Liver (tissue), 10 donors: ENCODE measurements around the gene FAM193A. TPM values are rescaled to one million over a fixed set of nuclear protein-coding genes. Genes with fewer than 3 reads are reported as not detected.
"Not testable (repeated sequence)": the region's sequence is repeated elsewhere in the genome, so short reads cannot be mapped to it uniquely, and the experiment has no call there.

Experiments
- DNase-seq: peaks from one replicate; pipeline ENCODE4 v3.0.0-alpha.2; 2017; ENCODE audit warnings: low spot score
- H3K27ac ChIP-seq, 2 donors: one replicate each; pipeline ENCODE4 v1.7.0; 2013; ENCODE audit warnings: inconsistent platforms in 2 of 2, low read length in 2 of 2, control low read depth in 1 of 2, low read depth in 1 of 2, mild to moderate bottlenecking in 1 of 2
- H3K27me3 ChIP-seq, 4 donors: one replicate each; pipeline versions ENCODE4 v1.6.1 to v1.7.0; 2013; ENCODE audit warnings: low read length in 3 of 4, inconsistent platforms in 1 of 4, mild to moderate bottlenecking in 1 of 4, moderate library complexity in 1 of 4; ENCODE audit not compliant: control insufficient read depth in 4 of 4, insufficient read depth in 4 of 4
- H3K36me3 ChIP-seq, 4 donors: one replicate each; pipeline versions ENCODE4 v1.6.1 to v1.7.0; 2013; ENCODE audit warnings: low read length in 3 of 4, mild to moderate bottlenecking in 3 of 4, low read depth in 1 of 4, moderate library complexity in 1 of 4; ENCODE audit not compliant: control insufficient read depth in 4 of 4, insufficient read depth in 3 of 4
- H3K4me1 ChIP-seq, 4 donors: one replicate each; pipeline versions ENCODE4 v1.6.1 to v1.7.0; 2013; ENCODE audit warnings: low read length in 3 of 4, mild to moderate bottlenecking in 3 of 4, moderate library complexity in 1 of 4; ENCODE audit not compliant: control insufficient read depth in 4 of 4, insufficient read depth in 4 of 4
- H3K4me3 ChIP-seq, 3 donors: one replicate each; pipeline versions ENCODE4 v1.6.1 to v1.7.0; 2013; ENCODE audit warnings: low read length in 3 of 3, control low read depth in 1 of 3, low read depth in 1 of 3, mild to moderate bottlenecking in 1 of 3
- H3K9ac ChIP-seq, 2 donors: one replicate each; pipeline ENCODE4 v1.7.0; 2013; ENCODE audit warnings: low read length in 2 of 2, mild to moderate bottlenecking in 2 of 2, moderate library complexity in 2 of 2, control low read depth in 1 of 2, low read depth in 1 of 2
- H3K9me3 ChIP-seq, 4 donors: one replicate each; pipeline versions ENCODE4 v1.6.1 to v1.7.0; 2013; ENCODE audit warnings: low read length in 3 of 4; ENCODE audit not compliant: control insufficient read depth in 4 of 4
- ATF3 ChIP-seq: IDR thresholded peaks from 2 replicates; pipeline ENCODE4 v1.6.1; 2016; ENCODE audit warnings: antibody characterized with exemption
- EGR1 ChIP-seq, 2 donors: IDR thresholded peaks; 2 replicates each; pipeline ENCODE4 v1.6.1; 2016 to 2018; ENCODE audit warnings: antibody characterized with exemption in 2 of 2, low read depth in 2 of 2
- FOXA2 ChIP-seq: IDR thresholded peaks from 2 replicates; pipeline ENCODE4 v1.6.1; 2016; ENCODE audit warnings: antibody characterized with exemption
- GABPA ChIP-seq, 2 donors: IDR thresholded peaks in 1 of 2; conservative IDR thresholded peaks in 1 of 2; 2 replicates each; pipeline ENCODE4 v1.6.1; 2016; ENCODE audit warnings: antibody characterized with exemption in 2 of 2, mild to moderate bottlenecking in 1 of 2, moderate library complexity in 1 of 2
- HNF4A ChIP-seq, 2 donors: conservative IDR thresholded peaks; 2 replicates each; pipeline ENCODE4 v1.6.1; 2016; ENCODE audit warnings: antibody characterized with exemption in 2 of 2, mild to moderate bottlenecking in 2 of 2
- JUND ChIP-seq, 2 donors: IDR thresholded peaks; 2 replicates each; pipeline ENCODE4 v1.6.1; 2016; ENCODE audit warnings: antibody characterized with exemption in 2 of 2
- RAD21 ChIP-seq, 2 donors: IDR thresholded peaks; 2 replicates each; pipeline ENCODE4 v1.6.1; 2016; ENCODE audit warnings: antibody characterized with exemption in 2 of 2, mild to moderate bottlenecking in 2 of 2
- RXRA ChIP-seq, 2 donors: IDR thresholded peaks; 2 replicates each; pipeline ENCODE4 v1.6.1; 2017 to 2018; ENCODE audit warnings: antibody characterized with exemption in 2 of 2, mild to moderate bottlenecking in 1 of 2
- TAF1 ChIP-seq: conservative IDR thresholded peaks from 2 replicates; pipeline ENCODE4 v1.6.1; 2016; ENCODE audit warnings: antibody characterized with exemption, mild to moderate bottlenecking
- YY1 ChIP-seq: IDR thresholded peaks from 2 replicates; pipeline ENCODE4 v1.6.1; 2016; ENCODE audit warnings: antibody characterized with exemption, mild to moderate bottlenecking
- ZBTB33 ChIP-seq: IDR thresholded peaks from 2 replicates; pipeline ENCODE4 v1.6.1; 2016; ENCODE audit warnings: antibody characterized with exemption
- WGBS: extraction: QIAGEN DNeasy Blood & Tissue Kit; methylation state at CpG from one replicate; pipeline ENCODE4 v1.1.7; 2013; 5-methylcytosine and 5-hydroxymethylcytosine counted together
- polyA plus RNA-seq, 2 donors: library from polyadenylated mRNA; stranded (reverse) in 1 of 2; unstranded in 1 of 2; fragments of 200-250 nt in 1 of 2; fragments of >200 nt in 1 of 2; fragmentation: Nextera tagmentation in 1 of 2; extraction: Ambion mirVana in 1 of 2; gene quantifications; one replicate each; pipeline versions ENCODE4 v1.2.1 to v1.2.3, GENCODE V29; 2013 to 2015
- small RNA-seq: library from RNA; depleted of rRNA; stranded (forward); fragments of <200 nt; gene quantifications from one replicate; pipeline ENCODE3, GENCODE V24; 2014
- total RNA-seq, 2 donors: library from RNA; depleted of rRNA; stranded (reverse); fragments of >200 nt; gene quantifications; one replicate each; pipeline ENCODE4 v1.2.3, GENCODE V29; 2014
- TF ChIP-seq, protein P1 (sequence below): IDR thresholded peaks from 2 replicates; pipeline ENCODE4 v1.6.1; 2016; ENCODE audit warnings: antibody characterized with exemption
- TF ChIP-seq, protein P2 (sequence below): IDR thresholded peaks from 2 replicates; pipeline ENCODE4 v1.6.1; 2016; ENCODE audit warnings: antibody characterized with exemption, mild to moderate bottlenecking
- TF ChIP-seq, protein P3 (sequence below): fragments of 150-350 bp; IDR thresholded peaks from 2 replicates; pipeline ENCODE4 v1.5.1; 2017; ENCODE audit warnings: improper control_type of control experiment, low read depth, low read length; ENCODE audit not compliant: missing input control
- donor health status: healthy.
- donor health status: healthy.
- donor health status: healthy.
- donor health status: healthy.
- donor health status: healthy.

Gene FAM193A
- total and polyA plus RNA-seq, 4 donors: 3.9 to 10.2 (median 7.0) TPM

DNA sequence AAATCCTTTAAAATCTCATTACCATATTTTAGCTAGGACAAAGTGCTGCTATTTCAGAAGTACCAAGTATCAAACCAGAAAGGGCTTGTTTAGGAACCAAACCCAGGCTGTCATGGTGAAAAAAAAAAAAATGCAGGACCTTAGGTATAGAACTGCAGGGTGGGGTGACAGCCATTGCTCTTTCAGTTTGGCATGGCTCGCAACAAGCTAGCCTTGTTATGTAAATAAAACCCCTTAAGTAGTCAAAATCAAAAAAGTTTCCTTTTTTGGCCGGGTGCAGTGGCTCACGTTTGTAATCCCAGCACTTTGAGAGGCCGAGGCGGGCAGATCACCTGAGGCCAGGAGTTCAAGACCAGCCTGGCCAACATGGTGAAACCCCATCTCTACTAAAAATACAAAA, 244.2 kb downstream of the FAM193A start:
- H3K4me3 ChIP-seq, H3K9me3 ChIP-seq, H3K27ac ChIP-seq, H3K36me3 ChIP-seq, H3K27me3 ChIP-seq, DNase-seq, H3K4me1 ChIP-seq, H3K9ac ChIP-seq: not testable (repeated sequence)
- WGBS: 95% methylated on average over 5 of the region's 5 CpGs

DNA sequence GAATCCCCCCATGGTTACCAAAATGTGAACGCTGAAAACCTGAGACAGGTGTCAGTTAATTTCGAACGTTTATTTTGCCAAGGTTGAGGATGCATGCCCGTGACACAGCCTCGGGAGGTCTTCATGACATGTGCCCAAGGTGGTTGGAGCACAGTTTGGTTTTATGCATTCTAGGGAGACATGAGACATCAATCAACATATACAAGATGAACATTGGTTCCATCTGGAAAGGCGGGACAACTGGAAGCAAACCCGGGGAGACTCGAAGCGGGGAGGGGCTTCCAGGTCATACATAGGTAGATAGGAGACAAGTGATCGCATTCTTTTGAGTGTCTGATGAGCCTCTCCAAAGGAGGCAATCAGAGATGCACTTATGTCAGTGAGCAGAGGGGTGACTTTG, 245.5 kb downstream of the FAM193A start:
- no peak for DNase-seq
- TF ChIP-seq GABPA (IDR thresholded peaks at IDR 0.05 in 1 of 2, conservative IDR thresholded peaks at IDR 0.05 in 1 of 2): no peak
- no peak for TF ChIP-seq YY1
- no peak for TF ChIP-seq TAF1
- TF ChIP-seq, protein P1, sequence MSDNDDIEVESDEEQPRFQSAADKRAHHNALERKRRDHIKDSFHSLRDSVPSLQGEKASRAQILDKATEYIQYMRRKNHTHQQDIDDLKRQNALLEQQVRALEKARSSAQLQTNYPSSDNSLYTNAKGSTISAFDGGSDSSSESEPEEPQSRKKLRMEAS: no peak
- TF ChIP-seq, protein P2, sequence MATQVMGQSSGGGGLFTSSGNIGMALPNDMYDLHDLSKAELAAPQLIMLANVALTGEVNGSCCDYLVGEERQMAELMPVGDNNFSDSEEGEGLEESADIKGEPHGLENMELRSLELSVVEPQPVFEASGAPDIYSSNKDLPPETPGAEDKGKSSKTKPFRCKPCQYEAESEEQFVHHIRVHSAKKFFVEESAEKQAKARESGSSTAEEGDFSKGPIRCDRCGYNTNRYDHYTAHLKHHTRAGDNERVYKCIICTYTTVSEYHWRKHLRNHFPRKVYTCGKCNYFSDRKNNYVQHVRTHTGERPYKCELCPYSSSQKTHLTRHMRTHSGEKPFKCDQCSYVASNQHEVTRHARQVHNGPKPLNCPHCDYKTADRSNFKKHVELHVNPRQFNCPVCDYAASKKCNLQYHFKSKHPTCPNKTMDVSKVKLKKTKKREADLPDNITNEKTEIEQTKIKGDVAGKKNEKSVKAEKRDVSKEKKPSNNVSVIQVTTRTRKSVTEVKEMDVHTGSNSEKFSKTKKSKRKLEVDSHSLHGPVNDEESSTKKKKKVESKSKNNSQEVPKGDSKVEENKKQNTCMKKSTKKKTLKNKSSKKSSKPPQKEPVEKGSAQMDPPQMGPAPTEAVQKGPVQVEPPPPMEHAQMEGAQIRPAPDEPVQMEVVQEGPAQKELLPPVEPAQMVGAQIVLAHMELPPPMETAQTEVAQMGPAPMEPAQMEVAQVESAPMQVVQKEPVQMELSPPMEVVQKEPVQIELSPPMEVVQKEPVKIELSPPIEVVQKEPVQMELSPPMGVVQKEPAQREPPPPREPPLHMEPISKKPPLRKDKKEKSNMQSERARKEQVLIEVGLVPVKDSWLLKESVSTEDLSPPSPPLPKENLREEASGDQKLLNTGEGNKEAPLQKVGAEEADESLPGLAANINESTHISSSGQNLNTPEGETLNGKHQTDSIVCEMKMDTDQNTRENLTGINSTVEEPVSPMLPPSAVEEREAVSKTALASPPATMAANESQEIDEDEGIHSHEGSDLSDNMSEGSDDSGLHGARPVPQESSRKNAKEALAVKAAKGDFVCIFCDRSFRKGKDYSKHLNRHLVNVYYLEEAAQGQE: no peak
- TF ChIP-seq EGR1 (IDR thresholded peaks at IDR 0.05; ENCODE audit: low read depth in 2 of 2): no peak
- TF ChIP-seq RAD21 (IDR thresholded peaks at IDR 0.05): no peak
- TF ChIP-seq, protein P3, sequence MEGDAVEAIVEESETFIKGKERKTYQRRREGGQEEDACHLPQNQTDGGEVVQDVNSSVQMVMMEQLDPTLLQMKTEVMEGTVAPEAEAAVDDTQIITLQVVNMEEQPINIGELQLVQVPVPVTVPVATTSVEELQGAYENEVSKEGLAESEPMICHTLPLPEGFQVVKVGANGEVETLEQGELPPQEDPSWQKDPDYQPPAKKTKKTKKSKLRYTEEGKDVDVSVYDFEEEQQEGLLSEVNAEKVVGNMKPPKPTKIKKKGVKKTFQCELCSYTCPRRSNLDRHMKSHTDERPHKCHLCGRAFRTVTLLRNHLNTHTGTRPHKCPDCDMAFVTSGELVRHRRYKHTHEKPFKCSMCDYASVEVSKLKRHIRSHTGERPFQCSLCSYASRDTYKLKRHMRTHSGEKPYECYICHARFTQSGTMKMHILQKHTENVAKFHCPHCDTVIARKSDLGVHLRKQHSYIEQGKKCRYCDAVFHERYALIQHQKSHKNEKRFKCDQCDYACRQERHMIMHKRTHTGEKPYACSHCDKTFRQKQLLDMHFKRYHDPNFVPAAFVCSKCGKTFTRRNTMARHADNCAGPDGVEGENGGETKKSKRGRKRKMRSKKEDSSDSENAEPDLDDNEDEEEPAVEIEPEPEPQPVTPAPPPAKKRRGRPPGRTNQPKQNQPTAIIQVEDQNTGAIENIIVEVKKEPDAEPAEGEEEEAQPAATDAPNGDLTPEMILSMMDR: no peak
- TF ChIP-seq ZBTB33: no peak
- TF ChIP-seq FOXA2: no peak
- no peak for TF ChIP-seq ATF3
- no peak for TF ChIP-seq JUND (IDR thresholded peaks at IDR 0.05)
- no peak for TF ChIP-seq HNF4A (conservative IDR thresholded peaks at IDR 0.05)
- TF ChIP-seq RXRA (IDR thresholded peaks at IDR 0.05): no peak
- WGBS: 93% methylated on average over 10 of the region's 10 CpGs

More for the DNA sequence above, 245.5 kb downstream of the FAM193A start:
- Histone ChIP-seq H3K4me3 (no peak overlapping the region), H3K9me3 (peaks cover 0 to 2% (median 0%) of the 10 kb centered on the region in 4 donors), H3K27me3 (no peaks in the 10 kb centered on the region), H3K9ac (no peak overlapping the region), H3K4me1 (no peaks in the 10 kb centered on the region), H3K36me3 (no peaks in the 10 kb centered on the region), H3K27ac (no peak overlapping the region)

Small RNA genes within 50 kb of the gene (small RNA-seq; reads per million reads assigned to genes)
- gene CR545473.1 (not detected), gene RF00019 (not detected)

Other genes starting within 250 kb of the FAM193A start
- gene ZFYVE28, start 118.0 kb upstream of the FAM193A start, total RNA-seq: 1 to 10 TPM; 2.3 to 6.1 TPM
- 1 to 10 TPM; 2.0 to 3.0 TPM for gene ZFYVE28, start 118.0 kb upstream of the FAM193A start, polyA plus RNA-seq
- under 1 TPM in 1 of 2 donors, not detected in 1; 0.33 TPM for gene CFAP99, start 117.7 kb upstream of the FAM193A start, total RNA-seq
- gene CFAP99, start 117.7 kb upstream of the FAM193A start, polyA plus RNA-seq: under 1 TPM in 1 of 2 donors, not detected in 1; 0.36 TPM
- 10 to 100 TPM; 17.1 to 31.0 TPM for gene RNF4, start 67.5 kb upstream of the FAM193A start, total RNA-seq
- 10 to 100 TPM; 13.0 to 17.3 TPM for gene RNF4, start 67.5 kb upstream of the FAM193A start, polyA plus RNA-seq
- 10 to 100 TPM; 10.5 to 20.7 TPM for gene TNIP2, start 219.7 kb downstream of the FAM193A start, total RNA-seq
- gene TNIP2, start 219.7 kb downstream of the FAM193A start, polyA plus RNA-seq: 10 to 100 TPM; 11.8 to 15.1 TPM